NCI-H510A treated with DMSO at 0.1 percent for 48 hours (cell line): ENCODE data around the gene RENBP.

ENCODE experiments used
- DNase-seq: peaks from one replicate; lab custom pipeline; 2025; lab: John Stamatoyannopoulos, UW

Gene RENBP

GRCh38 chrX:153971124-153971449 is 26.6 kb upstream of the RENBP start:
- peak; percentile 53 for DNase-seq

- DNase-seq: peak; percentile 41
These were observed 26.1 kb upstream of the RENBP start for GRCh38 chrX:153970357-153971123.

GRCh38 chrX:153969904-153970356 is 25.5 kb upstream of the RENBP start:
- no peak for DNase-seq

- no peak for DNase-seq
These were observed 24.9 kb upstream of the RENBP start for GRCh38 chrX:153969125-153969903.

DNA sequence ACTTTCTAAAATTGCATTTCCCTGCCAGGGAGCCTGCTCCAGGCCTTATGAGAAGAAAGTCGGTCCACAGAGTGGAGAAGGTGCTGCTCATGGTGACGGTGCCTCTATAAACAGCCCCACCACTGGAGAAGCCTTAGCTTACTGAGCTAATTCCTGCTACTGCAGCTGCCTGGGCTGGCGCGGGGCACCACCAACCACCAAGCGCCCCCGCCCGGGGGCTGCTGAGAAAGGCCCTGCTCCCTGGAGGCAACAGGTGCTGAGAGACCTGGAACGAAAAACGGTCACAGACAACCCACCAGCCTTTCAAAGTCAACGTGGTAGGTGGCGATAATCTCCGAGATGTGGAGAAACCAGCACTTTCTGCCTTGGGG is 24.3 kb upstream of the RENBP start:
- DNase-seq: no peak

DNA sequence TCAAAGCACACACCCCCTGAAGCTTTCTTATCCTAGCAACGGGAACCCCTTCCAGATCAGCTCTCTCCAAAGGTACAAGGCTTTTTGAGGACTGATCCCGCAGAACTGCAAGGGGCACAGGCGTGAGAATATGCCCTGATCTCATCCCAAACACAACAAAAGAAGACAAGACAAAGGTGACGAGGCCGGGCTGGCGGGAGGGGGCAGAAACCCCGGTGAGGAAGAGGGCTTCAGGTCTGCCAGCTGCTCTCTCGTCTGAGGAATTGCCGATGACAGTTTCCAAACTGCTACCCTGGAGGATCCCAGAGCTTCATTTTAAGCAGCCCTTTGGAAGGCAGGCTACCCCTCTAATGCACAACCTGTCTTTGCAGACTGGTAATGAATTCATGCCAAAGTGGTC is 23.8 kb upstream of the RENBP start:
- no peak for DNase-seq

- DNase-seq: no peak
These were observed 23.2 kb upstream of the RENBP start for GRCh38 chrX:153967536-153968224.

DNA sequence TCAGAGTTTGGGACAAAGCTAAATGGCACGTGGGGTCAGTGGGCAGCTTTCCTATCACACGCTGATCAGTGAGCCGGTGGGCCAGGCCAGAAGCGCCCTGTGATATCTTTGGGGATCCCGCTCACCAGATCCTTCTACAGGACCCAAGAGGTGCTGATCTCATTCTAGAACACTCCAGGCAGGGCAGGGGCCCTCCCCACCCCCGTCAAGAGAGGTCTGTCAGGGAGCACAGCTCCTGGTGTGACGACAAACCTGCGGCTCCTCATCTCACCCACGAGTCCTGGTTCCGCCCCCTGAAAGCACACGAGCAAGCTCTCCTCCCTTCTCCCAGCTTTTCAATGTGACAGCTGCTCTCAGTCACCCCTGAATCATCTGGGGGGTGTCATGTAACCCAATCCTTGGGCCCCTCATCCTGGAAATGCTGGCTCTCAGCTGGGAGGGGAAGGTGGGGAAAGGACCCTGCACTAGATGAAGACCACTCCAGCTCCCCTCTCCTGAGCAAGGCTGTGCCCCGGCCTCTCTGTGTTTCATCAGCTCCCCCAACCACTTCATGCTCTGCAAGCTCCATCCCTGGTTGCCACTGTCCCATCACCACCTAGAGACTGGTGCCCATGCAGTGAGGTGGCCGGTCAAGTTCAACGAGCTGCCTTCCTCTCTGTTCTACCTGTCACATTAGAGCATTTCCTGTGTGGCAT is 22.5 kb upstream of the RENBP start:
- no peak for DNase-seq

DNA sequence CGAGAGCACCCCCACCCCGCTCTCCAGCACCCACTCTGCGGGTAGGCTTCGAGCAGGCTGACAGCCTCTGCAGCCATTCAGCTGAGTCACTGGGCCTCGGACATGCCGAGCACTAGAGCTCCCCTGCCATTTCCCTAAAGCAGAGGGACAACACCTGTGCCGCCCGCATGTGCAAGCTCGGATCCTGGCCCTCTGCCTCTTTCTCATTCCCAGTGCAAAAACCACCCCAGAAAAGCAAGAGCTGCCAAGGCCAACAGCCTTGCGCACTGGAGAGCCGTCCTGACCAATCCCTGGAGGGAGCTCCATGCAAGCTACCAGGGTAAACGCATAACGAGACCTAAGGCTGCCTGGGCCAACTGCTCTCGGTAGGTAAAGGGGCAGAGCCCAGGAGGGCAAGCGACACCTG is 21.8 kb upstream of the RENBP start:
- DNase-seq: no peak

DNA sequence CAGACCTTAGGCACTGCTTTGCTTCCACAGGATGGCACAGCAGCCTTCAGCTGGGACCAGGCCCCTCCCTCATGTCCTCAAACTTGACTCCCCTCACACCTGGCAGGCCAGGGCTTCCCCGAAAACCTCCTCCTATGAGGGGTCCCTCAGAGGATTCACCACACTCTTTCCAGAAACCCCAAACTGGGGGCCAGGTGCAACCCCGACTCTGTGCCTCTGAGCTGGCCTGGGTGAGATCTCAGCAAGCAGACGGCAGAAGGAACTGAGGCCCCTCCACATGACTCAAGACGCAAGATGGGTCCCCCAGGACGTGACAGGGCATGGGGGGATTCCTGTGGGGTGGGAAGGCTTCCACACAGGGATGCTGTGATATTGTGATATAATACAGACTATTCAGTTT is 21.0 kb upstream of the RENBP start:
- no peak for DNase-seq

DNA sequence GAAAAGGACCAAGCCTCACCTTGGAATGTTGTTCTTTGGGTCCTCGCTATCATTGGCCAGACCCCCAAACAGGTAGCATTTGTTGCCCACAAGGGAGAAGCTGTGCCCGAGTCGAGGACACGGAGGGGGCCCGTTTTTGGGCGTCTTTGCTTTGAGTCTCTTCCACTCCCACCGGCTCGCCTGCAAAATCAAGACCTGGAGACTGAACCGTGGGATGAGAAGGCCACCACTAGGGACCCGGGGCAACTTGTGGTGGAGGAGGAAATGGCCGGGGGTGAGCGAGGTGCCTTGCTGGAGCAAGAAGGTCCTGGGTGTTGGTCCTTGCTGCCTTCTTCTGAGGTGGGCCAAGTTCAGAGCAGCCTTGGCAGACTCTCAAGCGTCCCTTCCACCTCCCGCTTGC is 19.7 kb upstream of the RENBP start:
- DNase-seq: no peak

DNA sequence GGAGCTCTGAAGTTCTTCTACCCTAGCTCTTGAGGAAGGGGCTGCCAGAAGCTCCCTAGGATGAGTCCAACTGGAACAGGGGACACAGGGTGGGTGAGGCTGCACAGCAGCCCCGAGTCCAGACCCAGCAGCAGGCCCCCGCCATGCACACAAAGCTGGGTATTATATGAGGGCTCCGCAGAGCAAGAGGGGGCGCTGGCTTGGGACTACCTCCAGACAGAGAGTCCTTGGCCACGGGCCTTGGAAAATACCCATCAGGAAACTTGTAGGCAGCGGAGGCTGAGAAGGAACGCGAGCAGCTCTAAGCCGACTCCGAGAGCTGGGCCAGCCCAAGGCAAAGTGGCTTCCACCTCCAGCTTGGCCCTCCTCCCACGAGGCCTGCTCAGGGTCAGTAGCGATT is 19.1 kb upstream of the RENBP start:
- no peak for DNase-seq

GRCh38 chrX:153961292-153961691 is 16.8 kb upstream of the RENBP start:
- no peak for DNase-seq

DNA sequence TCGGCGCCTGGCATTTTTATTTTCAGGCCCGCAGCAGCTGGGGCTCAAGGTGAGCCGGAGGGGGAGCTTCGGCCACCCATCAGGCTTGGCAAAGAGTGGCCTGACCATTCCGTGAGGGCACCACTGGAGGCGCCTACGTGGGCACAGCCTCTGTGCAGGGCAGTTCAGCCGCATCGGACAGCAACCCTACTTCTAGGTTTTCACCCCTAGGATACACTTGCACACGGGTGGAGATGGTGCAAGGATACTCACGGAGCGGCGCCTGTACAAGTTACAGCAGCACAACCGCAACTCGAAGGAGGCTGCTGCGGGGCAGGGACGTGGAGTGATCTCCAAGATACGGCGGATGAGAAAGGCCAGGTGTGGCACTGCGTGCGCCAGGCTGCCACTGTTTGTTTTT is 16.3 kb upstream of the RENBP start:
- DNase-seq: no peak

GRCh38 chrX:153960077-153960476 is 15.6 kb upstream of the RENBP start:
- no peak for DNase-seq

DNA sequence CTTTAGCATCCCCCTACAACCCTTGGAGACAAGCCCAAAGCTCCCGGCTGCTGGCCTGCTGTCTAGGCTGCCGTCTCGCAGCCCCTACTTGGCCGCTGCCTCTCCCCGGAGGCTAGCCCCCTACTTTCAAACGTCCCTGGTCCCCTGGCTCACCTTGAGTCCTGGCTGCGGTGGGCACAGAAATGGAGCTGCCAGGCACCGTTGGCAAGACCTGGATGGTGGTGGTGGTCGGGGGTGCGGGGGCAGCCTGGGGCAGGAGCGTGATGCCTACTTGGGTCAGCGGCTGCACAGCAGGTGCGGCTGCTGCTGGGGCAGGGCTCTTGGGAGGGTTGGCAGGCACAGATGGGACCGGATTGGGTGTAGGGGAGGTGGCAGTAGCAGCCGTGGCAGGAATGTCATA is 15.2 kb upstream of the RENBP start:
- DNase-seq: no peak

GRCh38 chrX:153958605-153959004 is 14.2 kb upstream of the RENBP start:
- DNase-seq: no peak

GRCh38 chrX:153957224-153957623 is 12.8 kb upstream of the RENBP start:
- no peak for DNase-seq

- no peak for DNase-seq
These were observed 11.8 kb upstream of the RENBP start for GRCh38 chrX:153956044-153956907.

- no peak for DNase-seq
These were observed 10.8 kb upstream of the RENBP start for GRCh38 chrX:153955228-153955732.

DNA sequence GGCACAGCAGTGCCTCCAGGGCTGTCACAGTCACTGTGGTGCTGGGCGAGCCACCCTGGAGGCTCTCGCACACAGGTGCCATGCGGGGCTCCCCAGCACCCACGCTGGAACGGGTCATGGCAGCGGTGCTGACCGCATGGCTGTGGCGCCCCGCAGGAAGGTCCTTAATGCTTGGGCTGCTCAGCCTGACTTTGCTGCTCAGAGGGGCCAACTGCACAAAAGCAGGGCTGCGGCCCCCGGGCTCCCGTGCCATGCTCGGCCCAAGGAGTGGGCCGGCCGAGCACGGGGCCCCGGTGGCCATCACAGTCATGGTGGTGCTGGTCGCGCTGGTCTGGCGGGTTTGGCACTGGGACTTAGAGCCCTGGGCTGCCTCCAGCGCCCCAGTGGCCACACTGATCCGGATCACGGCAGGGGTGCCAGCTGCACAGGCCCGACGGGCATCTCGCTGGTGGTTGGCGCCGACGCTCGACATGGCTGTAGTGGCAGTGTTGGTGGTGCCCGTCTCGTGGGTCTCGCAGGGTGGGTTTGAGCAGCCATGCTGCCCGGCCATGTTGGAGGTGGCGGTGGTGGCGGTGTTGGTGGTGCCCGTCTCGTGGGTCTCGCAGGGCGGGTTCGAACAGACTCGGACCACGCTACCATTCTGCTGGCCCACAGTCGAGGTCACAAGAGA is 10.2 kb upstream of the RENBP start:
- no peak for DNase-seq
